CD8-positive, alpha-beta memory T cell (primary cell): ENCODE measurements around the gene GCAT. TPM values are rescaled to one million over a fixed set of nuclear protein-coding genes. Genes with fewer than 3 reads are reported as not detected.

ENCODE experiments used
- polyA plus RNA-seq: library from polyadenylated mRNA; unstranded; fragments of 300-500 nt; fragmentation: Illumina TruSeq; gene quantifications from one replicate; pipeline ENCODE4 v1.2.3, GENCODE V29; 2021
- total RNA-seq, 2 experiments: library from RNA; stranded (reverse); gene quantifications; one replicate each; pipeline ENCODE4 v1.2.3, GENCODE V29; 2021

GCAT gene
- total and polyA plus RNA-seq, 3 experiments from 2014 or later = 1.6 to 10.0 (median 9.3) TPM

Other genes with a start within 250 kb of the GCAT start
- gene CDC42EP1, start 247.5 kb upstream of the GCAT start, total RNA-seq = under 1 TPM; 0.13 to 0.31 TPM
- not detected for gene CDC42EP1, start 247.5 kb upstream of the GCAT start, polyA plus RNA-seq
- not detected for gene LGALS2, start 227.8 kb upstream of the GCAT start, total RNA-seq
- not detected for gene LGALS2, start 227.8 kb upstream of the GCAT start, polyA plus RNA-seq
- gene GGA1, start 199.1 kb upstream of the GCAT start, total RNA-seq = 10 to 100 TPM; 69.1 to 74.3 TPM
- 34.9 TPM for gene GGA1, start 199.1 kb upstream of the GCAT start, polyA plus RNA-seq
- 10 to 100 TPM; 93.1 to 94.6 TPM for gene SH3BP1, start 168.3 kb upstream of the GCAT start, total RNA-seq
- 32.3 TPM for gene SH3BP1, start 168.3 kb upstream of the GCAT start, polyA plus RNA-seq
- gene PDXP, start 149.2 kb upstream of the GCAT start, total RNA-seq = 10 to 100 TPM; 36.0 to 37.8 TPM
- gene PDXP, start 149.2 kb upstream of the GCAT start, polyA plus RNA-seq = 7.1 TPM
- gene LGALS1, start 132.3 kb upstream of the GCAT start, total RNA-seq = 100 to 1,000 TPM; 204 to 223 TPM
- 182 TPM for gene LGALS1, start 132.3 kb upstream of the GCAT start, polyA plus RNA-seq
- 10 to 100 TPM; 53.6 to 57.2 TPM for gene NOL12, start 121.6 kb upstream of the GCAT start, total RNA-seq
- gene NOL12, start 121.6 kb upstream of the GCAT start, polyA plus RNA-seq = 38.3 TPM
- gene TRIOBP, start 110.9 kb upstream of the GCAT start, total RNA-seq = 10 to 100 TPM; 26.1 to 26.7 TPM
- gene TRIOBP, start 110.9 kb upstream of the GCAT start, polyA plus RNA-seq = 13.6 TPM
- gene GALR3, start 15.4 kb downstream of the GCAT start, total RNA-seq = not detected
- not detected for gene GALR3, start 15.4 kb downstream of the GCAT start, polyA plus RNA-seq
- 10 to 100 TPM; 27.6 to 28.7 TPM for gene ANKRD54, start 36.4 kb downstream of the GCAT start, total RNA-seq
- 11.9 TPM for gene ANKRD54, start 36.4 kb downstream of the GCAT start, polyA plus RNA-seq
- gene EIF3L, start 41.5 kb downstream of the GCAT start, total RNA-seq = 100 to 1,000 TPM; 549 to 556 TPM
- 266 TPM for gene EIF3L, start 41.5 kb downstream of the GCAT start, polyA plus RNA-seq
- 10 to 100 TPM; 25.4 to 25.8 TPM for gene MICALL1, start 98.4 kb downstream of the GCAT start, total RNA-seq
- gene MICALL1, start 98.4 kb downstream of the GCAT start, polyA plus RNA-seq = 7.2 TPM
- under 1 TPM; 0.29 to 0.37 TPM for gene C22orf23, start 145.7 kb downstream of the GCAT start, total RNA-seq
- not detected for gene C22orf23, start 145.7 kb downstream of the GCAT start, polyA plus RNA-seq
- gene POLR2F, start 145.8 kb downstream of the GCAT start, total RNA-seq = 100 to 1,000 TPM; 140 to 148 TPM
- 167 TPM for gene POLR2F, start 145.8 kb downstream of the GCAT start, polyA plus RNA-seq
- not detected for gene SOX10, start 176.6 kb downstream of the GCAT start, total RNA-seq
- gene SOX10, start 176.6 kb downstream of the GCAT start, polyA plus RNA-seq = not detected
- 10 to 100 TPM; 21.0 to 22.5 TPM for gene PICK1, start 249.5 kb downstream of the GCAT start, total RNA-seq
- gene PICK1, start 249.5 kb downstream of the GCAT start, polyA plus RNA-seq = 9.4 TPM